ENCODE results near the gene GNG12.

- no peak for TF ChIP-seq TAF1 (IDR thresholded peaks at IDR 0.05; ENCODE audit: borderline replicate concordance, low read depth, low read length)
- no peak for TF ChIP-seq POLR2A (IDR thresholded peaks at IDR 0.05; ENCODE audit: low read depth, low read length)
Measured at GRCh38 chr1:67789551-67789950, 43.7 kb downstream of the GNG12 start.
